HFFc6 (cell line): Measurements from ENCODE around the gene P4HA1. TPM values are rescaled to one million over a fixed set of nuclear protein-coding genes. Genes with fewer than 3 reads are reported as not detected.

Experiments
- DNase-seq: peaks from one replicate; pipeline ENCODE4 v3.0.0-alpha.2; 2018
- H3K27ac Mint-ChIP-seq: 2 replicates; pipeline ENCODE4 v1.8.0; 2020; ENCODE audit warnings: mild to moderate bottlenecking, mixed read lengths
- H3K27me3 Mint-ChIP-seq: 2 replicates; pipeline ENCODE4 v1.8.0; 2021; ENCODE audit warnings: mild to moderate bottlenecking, moderate library complexity, mixed read lengths; ENCODE audit not compliant: insufficient read depth
- H3K36me3 Mint-ChIP-seq: 2 replicates; pipeline ENCODE4 v1.8.0; 2021; ENCODE audit warnings: low read depth, mixed read lengths
- H3K4me1 Mint-ChIP-seq: 2 replicates; pipeline ENCODE4 v1.8.0; 2020; ENCODE audit warnings: low read depth, mixed read lengths
- H3K4me3 Mint-ChIP-seq: 2 replicates; pipeline ENCODE4 v1.8.0; 2020; ENCODE audit warnings: mild to moderate bottlenecking, moderate library complexity, mixed read lengths
- H3K9me3 Mint-ChIP-seq: 2 replicates; pipeline ENCODE4 v1.8.0; 2020; ENCODE audit warnings: mild to moderate bottlenecking, mixed read lengths
- CTCF ChIP-seq: fragments of 200-600 bp; sonication (generic); IDR thresholded peaks from 2 replicates; pipeline ENCODE4 v1.5.0; 2021; ENCODE audit warnings: antibody characterized with exemption, mild to moderate bottlenecking
- total RNA-seq, 6 experiments: library from RNA; stranded (reverse); fragmentation: NEBNext Ultra II Directional; extraction: Animal tissue kit (Norgen Biotek cat#: 25700); gene quantifications; 2 replicates in 1 of 6; 3 replicates in 5 of 6; pipeline ENCODE4 v1.2.3, GENCODE V29; 2021

P4HA1 gene
- total RNA-seq, 6 experiments from 2014 or later: 117 to 192 (median 127) TPM

DNA sequence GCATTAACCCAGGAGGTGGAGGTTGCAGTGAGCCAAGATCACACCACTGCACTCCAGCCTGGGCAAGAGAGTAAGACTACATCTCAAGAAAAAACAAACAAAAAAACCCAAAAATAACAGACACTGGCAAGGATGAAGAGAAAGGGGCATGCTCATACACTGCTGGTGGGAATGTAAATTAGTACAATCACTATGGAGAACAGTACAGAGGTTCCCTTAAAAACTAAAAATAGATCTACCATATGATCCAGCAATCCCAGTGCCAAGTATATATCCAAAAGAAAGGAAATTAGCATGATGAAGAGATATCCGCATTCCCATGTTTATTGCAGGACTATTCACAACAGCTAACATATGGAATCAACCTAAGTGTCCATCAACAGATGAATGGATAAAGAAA, 75.6 kb downstream of the P4HA1 start:
- H3K27ac Mint-ChIP-seq: no peak overlapping the region
- H3K36me3 Mint-ChIP-seq: peaks cover 46% of the 10 kb centered on the region
- no peaks in the 10 kb centered on the region; the same call in 1 of the 2 replicates for H3K27me3 Mint-ChIP-seq
- H3K9me3 Mint-ChIP-seq: no peaks in the 10 kb centered on the region
- H3K4me3 Mint-ChIP-seq: no peak overlapping the region
- no peak for DNase-seq
- H3K4me1 Mint-ChIP-seq: peaks cover 11% of the 10 kb centered on the region
- TF ChIP-seq CTCF: no peak

- Mint-ChIP-seq H3K27ac (no peak overlapping the region), H3K9me3 (no peaks in the 10 kb centered on the region), H3K4me1 (peaks cover 11% of the 10 kb centered on the region), H3K36me3 (peaks cover 40% of the 10 kb centered on the region), H3K4me3 (no peak overlapping the region), H3K27me3 (no peaks in the 10 kb centered on the region; the same call in 1 of the 2 replicates)
- DNase-seq: no peak
- no peak for TF ChIP-seq CTCF
Observed at GRCh38 chr10:73019100-73019499, 77.6 kb downstream of the P4HA1 start.

GRCh38 chr10:73018632-73019031, 78.0 kb downstream of the P4HA1 start:
- H3K9me3 Mint-ChIP-seq: no peaks in the 10 kb centered on the region
- H3K27me3 Mint-ChIP-seq: no peaks in the 10 kb centered on the region; the same call in 1 of the 2 replicates
- peaks cover 11% of the 10 kb centered on the region for H3K4me1 Mint-ChIP-seq
- peaks cover 38% of the 10 kb centered on the region for H3K36me3 Mint-ChIP-seq
- no peak for TF ChIP-seq CTCF
- no peak overlapping the region for H3K4me3 Mint-ChIP-seq
- no peak overlapping the region for H3K27ac Mint-ChIP-seq
- DNase-seq: no peak

DNA sequence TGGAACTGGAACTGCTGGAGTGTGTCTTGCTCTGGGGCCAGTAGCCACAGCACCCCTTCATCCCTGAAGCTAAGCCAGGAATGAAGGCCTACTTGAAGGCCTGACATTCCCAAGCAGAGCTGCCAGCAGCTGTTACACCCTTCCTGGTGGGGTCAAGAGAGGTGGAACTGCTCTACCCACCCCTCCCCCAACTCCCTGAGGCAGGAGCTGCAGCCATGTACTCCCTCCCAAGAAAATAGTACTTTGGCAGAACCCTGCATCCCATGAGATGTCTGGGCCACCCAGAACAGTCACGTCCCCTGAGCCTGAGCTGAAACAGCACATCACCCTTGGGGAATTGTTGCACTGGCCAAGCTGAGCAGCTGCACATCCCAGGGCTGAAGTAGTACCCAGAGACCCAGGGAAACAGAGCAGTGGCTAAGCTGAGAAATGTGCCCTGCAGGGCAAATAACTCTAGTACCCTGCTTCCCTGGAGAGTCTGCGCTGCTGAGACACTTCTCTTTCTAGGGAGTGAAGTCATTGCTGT, 78.6 kb downstream of the P4HA1 start:
- Mint-ChIP-seq H3K27me3 (no peaks in the 10 kb centered on the region; the same call in 1 of the 2 replicates), H3K27ac (no peak overlapping the region), H3K4me3 (no peak overlapping the region), H3K36me3 (peaks cover 32% of the 10 kb centered on the region), H3K9me3 (no peaks in the 10 kb centered on the region), H3K4me1 (peaks cover 11% of the 10 kb centered on the region)
- no peak for TF ChIP-seq CTCF
- DNase-seq: no peak

DNA sequence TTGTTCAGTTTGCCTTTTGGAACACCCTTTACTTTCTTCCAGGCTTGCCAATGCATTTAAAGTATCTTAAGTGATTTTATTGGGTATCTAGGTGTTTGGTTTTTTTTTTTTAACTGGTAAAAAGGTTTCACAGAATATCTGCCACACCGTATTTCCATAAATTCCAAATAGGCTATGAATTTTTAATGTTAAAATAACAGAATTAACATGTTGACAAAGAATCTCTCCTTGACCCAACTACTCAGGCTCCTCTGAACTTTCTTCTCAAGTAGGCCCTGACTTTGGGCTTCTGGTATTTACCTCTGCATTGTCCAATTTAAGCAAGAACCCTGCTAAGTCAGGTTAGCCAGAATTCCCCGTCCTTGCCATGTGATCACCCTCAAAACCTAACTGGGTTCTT, 80.9 kb downstream of the P4HA1 start:
- Mint-ChIP-seq H3K27me3 (no peaks in the 10 kb centered on the region; the same call in 1 of the 2 replicates), H3K9me3 (no peaks in the 10 kb centered on the region), H3K36me3 (peaks cover 27% of the 10 kb centered on the region), H3K27ac (peak overlapping the region; percentile 1; the same call in 1 of the 2 replicates), H3K4me1 (peaks cover 11% of the 10 kb centered on the region), H3K4me3 (no peak overlapping the region)
- no peak for TF ChIP-seq CTCF
- DNase-seq: no peak

GRCh38 chr10:73003822-73004221, 92.8 kb downstream of the P4HA1 start:
- H3K27me3 Mint-ChIP-seq: 0 out of 2 replicates have a peak, but pooled peaks cover 4% of the 10 kb centered on the region
- no peaks in the 10 kb centered on the region for H3K9me3 Mint-ChIP-seq
- H3K4me1 Mint-ChIP-seq: no peaks in the 10 kb centered on the region
- H3K4me3 Mint-ChIP-seq: no peak overlapping the region; the same call in 1 of the 2 replicates
- DNase-seq: no peak
- H3K27ac Mint-ChIP-seq: no peak overlapping the region
- H3K36me3 Mint-ChIP-seq: peaks cover 27% of the 10 kb centered on the region
- no peak for TF ChIP-seq CTCF
